Thymus (tissue), 11 donors: ENCODE results near the gene ULK4. TPM values are rescaled to one million over a fixed set of nuclear protein-coding genes. Genes with fewer than 3 reads are reported as not detected.

Source experiments
- DNase-seq, 9 donors: peaks; one replicate each; pipeline ENCODE4 v3.0.0-alpha.2; 2013; ENCODE audit warnings: low spot score in 9 of 9, low read depth in 6 of 9, missing footprints in 1 of 9
- H3K27ac ChIP-seq, 2 donors: one replicate each; pipeline ENCODE4 v1.5.1; 2013; ENCODE audit warnings: control low read depth in 1 of 2, low read depth in 1 of 2, low read length in 1 of 2, mild to moderate bottlenecking in 1 of 2, moderate library complexity in 1 of 2
- H3K27me3 ChIP-seq, 2 donors: one replicate each; pipeline ENCODE4 v1.5.1; 2013; ENCODE audit warnings: low read length in 1 of 2; ENCODE audit not compliant: control insufficient read depth in 2 of 2, insufficient read depth in 1 of 2
- H3K36me3 ChIP-seq, 2 donors: one replicate each; pipeline ENCODE4 v1.5.1; 2013; ENCODE audit warnings: low read length in 1 of 2, mild to moderate bottlenecking in 1 of 2, moderate library complexity in 1 of 2; ENCODE audit not compliant: control insufficient read depth in 2 of 2, insufficient read depth in 2 of 2
- H3K4me1 ChIP-seq, 2 donors: one replicate each; pipeline ENCODE4 v1.5.1; 2013; ENCODE audit warnings: low read length in 2 of 2; ENCODE audit not compliant: control insufficient read depth in 2 of 2, insufficient read depth in 2 of 2
- H3K4me3 ChIP-seq, 2 donors: one replicate each; pipeline ENCODE4 v1.5.1; 2013; ENCODE audit warnings: low read length in 2 of 2, control low read depth in 1 of 2, mild to moderate bottlenecking in 1 of 2
- H3K9me3 ChIP-seq, 2 donors: one replicate each; pipeline ENCODE4 v1.5.1; 2013; ENCODE audit warnings: low read length in 1 of 2, mild to moderate bottlenecking in 1 of 2; ENCODE audit not compliant: control insufficient read depth in 2 of 2, insufficient read depth in 1 of 2
- WGBS: extraction: QIAGEN DNeasy Blood & Tissue Kit; methylation state at CpG from one replicate; pipeline ENCODE4 v1.1.7; 2013; 5-methylcytosine and 5-hydroxymethylcytosine counted together
- polyA plus RNA-seq: library from polyadenylated mRNA; stranded (reverse); fragments of 200-250 nt; gene quantifications from one replicate; pipeline ENCODE4 v1.2.3, GENCODE V29; 2013
- total RNA-seq: library from RNA; stranded (reverse); fragments of 120-200 nt; gene quantifications from one replicate; pipeline ENCODE4 v1.2.4, GENCODE V29; 2013
- donor health status: healthy.

Gene ULK4
- total and polyA plus RNA-seq, 2 donors = 3.4 to 6.3 TPM

DNA sequence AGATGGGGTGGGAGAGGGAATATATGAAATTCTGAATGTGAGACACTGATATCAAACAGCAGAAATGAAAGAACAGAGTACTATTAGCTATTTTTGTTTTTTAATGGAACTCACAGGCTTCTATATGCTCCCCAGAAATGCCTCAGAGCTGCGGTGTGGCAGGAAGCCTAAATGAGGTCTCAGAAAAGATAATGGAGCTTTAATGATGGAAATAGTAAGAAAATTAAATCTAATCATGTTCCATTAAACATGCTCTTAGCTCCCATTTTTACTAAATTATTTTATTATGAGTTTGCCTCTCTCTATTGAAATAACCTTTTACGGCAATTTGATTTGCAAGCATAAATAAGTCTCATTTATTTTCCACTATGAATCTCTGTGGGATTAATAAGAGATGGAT is 378.9 kb downstream of the ULK4 start:
- WGBS = 98% methylated on average over 2 of the region's 2 CpGs
- H3K27ac ChIP-seq = no peak overlapping the region
- no peaks in the 10 kb centered on the region for H3K27me3 ChIP-seq
- no peaks in the 10 kb centered on the region for H3K36me3 ChIP-seq
- DNase-seq = no peak
- no peaks in the 10 kb centered on the region for H3K4me1 ChIP-seq
- no peak overlapping the region for H3K4me3 ChIP-seq
- H3K9me3 ChIP-seq = no peaks in the 10 kb centered on the region

DNA sequence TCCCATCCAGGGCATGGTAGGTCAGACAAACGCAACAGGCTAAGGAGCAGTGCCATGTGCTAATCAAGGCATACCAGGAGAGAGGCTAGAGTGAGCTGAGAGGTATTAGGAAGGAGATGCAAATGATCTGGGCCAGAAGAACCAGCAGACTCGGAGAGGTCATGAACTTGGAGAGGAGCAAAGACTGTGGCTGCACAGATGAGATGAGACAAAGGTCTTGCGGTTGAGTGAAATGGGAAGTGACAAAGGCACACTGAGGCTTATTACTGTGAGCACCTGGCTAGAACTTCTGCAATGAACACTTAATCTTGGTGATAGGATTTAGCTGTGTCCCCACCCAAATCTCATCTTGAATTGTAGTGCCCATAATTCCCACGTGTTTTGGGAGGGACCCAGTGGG is 380.2 kb downstream of the ULK4 start:
- Histone ChIP-seq H3K27ac (no peak overlapping the region), H3K4me3 (no peak overlapping the region), H3K36me3 (no peaks in the 10 kb centered on the region), H3K9me3 (no peaks in the 10 kb centered on the region), H3K4me1 (no peaks in the 10 kb centered on the region), H3K27me3 (no peaks in the 10 kb centered on the region)
- no peak for DNase-seq
- WGBS = 90% methylated on average over 4 of the region's 4 CpGs

DNA sequence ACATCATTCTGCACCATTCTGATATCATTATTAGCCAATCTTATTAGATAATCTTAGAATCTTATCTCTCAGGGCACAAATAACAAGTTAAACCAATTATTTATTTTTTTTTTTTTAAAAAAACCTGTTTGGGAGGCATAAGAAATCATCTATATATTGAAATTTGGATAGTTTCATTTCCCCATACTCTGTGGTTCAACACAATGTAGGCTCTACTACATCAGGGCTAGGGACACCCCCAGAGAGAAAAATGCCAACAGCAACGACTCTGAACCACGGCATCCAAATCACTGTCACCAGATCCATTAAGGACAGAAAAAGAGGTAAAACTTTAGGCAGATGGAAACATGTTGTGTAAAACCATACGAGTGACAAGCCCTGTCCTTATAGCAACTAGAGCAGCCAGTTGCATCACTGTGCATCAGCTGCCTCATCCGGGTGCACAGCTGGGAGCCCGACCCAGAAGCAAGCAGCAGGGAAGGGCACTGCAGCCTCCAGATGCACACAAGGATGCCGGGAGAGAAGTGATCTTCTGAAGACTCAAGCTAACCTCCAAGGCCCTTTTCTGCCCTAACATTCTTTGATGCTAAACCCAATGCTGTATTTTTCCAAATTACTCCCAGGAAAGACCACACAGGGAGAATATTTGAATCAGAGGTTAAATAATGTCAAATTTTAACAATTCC is 381.5 kb downstream of the ULK4 start:
- no peaks in the 10 kb centered on the region for H3K9me3 ChIP-seq

DNA sequence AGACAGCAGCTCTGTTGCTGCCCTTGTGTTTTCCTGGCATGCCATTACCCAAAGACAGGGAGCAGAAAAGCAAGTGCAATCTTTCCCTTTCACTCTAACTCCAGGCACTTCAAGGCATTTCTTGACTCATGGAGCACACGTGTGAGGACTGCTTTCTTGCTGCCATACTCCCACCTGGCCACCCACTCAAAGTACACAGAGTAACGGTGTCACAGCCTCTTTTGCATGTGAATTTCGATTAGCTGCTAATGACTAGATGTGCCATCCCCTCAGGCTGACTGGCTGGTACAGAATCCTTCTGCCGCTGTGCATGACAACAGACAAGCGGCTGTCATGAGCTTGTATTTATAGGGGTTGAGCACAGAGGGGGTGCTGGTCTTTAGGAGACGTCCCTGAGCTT is 382.0 kb downstream of the ULK4 start:
- no peak for DNase-seq
- Histone ChIP-seq H3K9me3 (no peaks in the 10 kb centered on the region), H3K4me1 (no peaks in the 10 kb centered on the region), H3K27me3 (no peaks in the 10 kb centered on the region), H3K36me3 (no peaks in the 10 kb centered on the region), H3K27ac (no peak overlapping the region), H3K4me3 (no peak overlapping the region)
- WGBS = 96% methylated on average over 6 of the region's 6 CpGs

More for the DNA sequence above, 381.5 kb downstream of the ULK4 start:
- H3K36me3 ChIP-seq = no peaks in the 10 kb centered on the region
- H3K4me1 ChIP-seq = no peaks in the 10 kb centered on the region
- H3K27me3 ChIP-seq = no peaks in the 10 kb centered on the region
- 93% methylated on average over 6 of the region's 6 CpGs for WGBS
- no peak for DNase-seq
- no peak overlapping the region for H3K4me3 ChIP-seq
- no peak overlapping the region for H3K27ac ChIP-seq

DNA sequence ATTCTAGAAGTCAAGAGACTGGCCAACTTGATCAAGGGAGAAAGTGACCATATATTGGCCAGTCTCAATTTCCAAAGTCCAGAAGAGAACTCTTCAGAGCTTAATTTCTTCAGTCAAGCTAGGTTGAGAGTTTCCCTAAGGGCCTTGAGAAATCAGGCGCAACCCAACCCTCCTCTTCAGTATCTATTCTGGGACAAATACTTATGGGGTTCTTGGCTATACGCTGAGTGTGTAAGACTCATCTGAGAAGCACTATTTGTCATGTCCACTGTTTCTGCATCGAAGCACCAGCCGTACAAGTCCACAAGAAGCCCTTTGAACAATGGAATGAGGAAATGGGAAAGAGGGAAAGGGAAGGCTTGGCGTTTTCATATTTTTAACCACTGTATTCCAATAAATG is 383.1 kb downstream of the ULK4 start:
- no peaks in the 10 kb centered on the region for H3K36me3 ChIP-seq
- H3K27ac ChIP-seq = no peak overlapping the region
- no peak for DNase-seq
- H3K27me3 ChIP-seq = no peaks in the 10 kb centered on the region
- H3K9me3 ChIP-seq = no peaks in the 10 kb centered on the region
- no peaks in the 10 kb centered on the region for H3K4me1 ChIP-seq
- H3K4me3 ChIP-seq = no peak overlapping the region
- 90% methylated on average over 5 of the region's 5 CpGs for WGBS

DNA sequence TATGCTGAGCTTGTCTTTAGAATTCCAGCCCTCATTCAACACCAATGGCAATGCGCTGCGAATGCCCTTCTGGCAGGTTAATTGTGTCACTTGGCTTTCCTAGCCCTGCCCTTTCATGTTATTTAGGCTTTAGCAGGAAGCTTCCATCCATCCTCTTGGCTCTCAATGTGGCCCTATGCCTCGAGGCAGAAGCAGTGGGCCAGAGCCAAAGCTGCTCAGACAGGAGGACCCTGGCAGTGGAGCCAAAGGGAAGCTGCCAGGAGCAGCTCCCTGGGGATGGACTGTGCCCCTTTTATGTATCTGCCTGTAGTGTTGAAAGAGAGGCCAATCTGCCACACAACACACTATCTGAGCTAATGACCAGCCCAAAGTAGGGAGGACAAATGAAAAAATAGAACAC is 386.2 kb downstream of the ULK4 start:
- H3K4me1 ChIP-seq = no peaks in the 10 kb centered on the region
- no peaks in the 10 kb centered on the region for H3K27me3 ChIP-seq
- WGBS = 92% methylated on average over 3 of the region's 3 CpGs
- H3K36me3 ChIP-seq = no peaks in the 10 kb centered on the region
- no peaks in the 10 kb centered on the region for H3K9me3 ChIP-seq
- no peak for DNase-seq
- H3K27ac ChIP-seq = no peak overlapping the region
- H3K4me3 ChIP-seq = no peak overlapping the region

GRCh38 chr3:41574900-41575299 is 387.0 kb downstream of the ULK4 start:
- H3K4me3 ChIP-seq = no peak overlapping the region
- DNase-seq = no peak
- 45% methylated on average over 2 of the region's 2 CpGs for WGBS

GRCh38 chr3:41573591-41573990 is 388.3 kb downstream of the ULK4 start:
- no peaks in the 10 kb centered on the region for H3K4me1 ChIP-seq
- no peak overlapping the region for H3K27ac ChIP-seq
- 98% methylated on average over 4 of the region's 4 CpGs for WGBS
- no peaks in the 10 kb centered on the region for H3K36me3 ChIP-seq
- DNase-seq = no peak
- H3K9me3 ChIP-seq = no peaks in the 10 kb centered on the region
- H3K27me3 ChIP-seq = no peaks in the 10 kb centered on the region
- no peak overlapping the region for H3K4me3 ChIP-seq

More at GRCh38 chr3:41574900-41575299, 387.0 kb downstream of the ULK4 start:
- Histone ChIP-seq H3K27me3 (no peaks in the 10 kb centered on the region), H3K36me3 (no peaks in the 10 kb centered on the region), H3K9me3 (no peaks in the 10 kb centered on the region), H3K4me1 (no peaks in the 10 kb centered on the region), H3K27ac (no peak overlapping the region)

GRCh38 chr3:41572092-41572491 is 389.8 kb downstream of the ULK4 start:
- H3K27ac ChIP-seq = no peak overlapping the region
- no peaks in the 10 kb centered on the region for H3K9me3 ChIP-seq
- 96% methylated on average over 1 of the region's 1 CpG for WGBS

More at GRCh38 chr3:41572092-41572491, 389.8 kb downstream of the ULK4 start:
- no peak for DNase-seq
- H3K4me3 ChIP-seq = no peak overlapping the region
- no peaks in the 10 kb centered on the region for H3K4me1 ChIP-seq
- no peaks in the 10 kb centered on the region for H3K27me3 ChIP-seq
- no peaks in the 10 kb centered on the region for H3K36me3 ChIP-seq
